Measurements from ENCODE around the gene RASA3.

GRCh38 chr13:114016321-114017027, 115.9 kb downstream of the RASA3 start:
- TF ChIP-seq CTCF (IDR thresholded peaks at IDR 0.05) (no peak), POLR2A (IDR thresholded peaks at IDR 0.05) (no peak)
